ENCODE results near the gene ARFRP1. TPM values are rescaled to one million over a fixed set of nuclear protein-coding genes. Genes with fewer than 3 reads are reported as not detected.

ARFRP1 gene
- total and polyA plus RNA-seq, 2 of the 4 experiments (the other 2 are of a cell fraction), result 25.3 to 36.6 TPM

- TF ChIP-seq RAD21 (IDR thresholded peaks at IDR 0.05; ENCODE audit: low read length) (no peak), BHLHE40 (IDR thresholded peaks at IDR 0.05; ENCODE audit: low read depth, low read length) (no peak)
Measured at GRCh38 chr20:63697868-63698545, 9.8 kb downstream of the ARFRP1 start (continued).

- Histone ChIP-seq H3K79me1 (ENCODE audit: low read depth in 1 of 2, low read length in 2 of 2) (peaks cover 11 to 48% of the 10 kb centered on the region in 2 experiments; a peak in 3 of 4 replicates), H3K4me3 (ENCODE audit: insufficient read depth, low read depth, low read length) (no peak overlapping the region), H2AK5ac (ENCODE audit: low read depth, low read length) (peak overlapping the region; percentile 78), H3K9ac (ENCODE audit: low read depth, low read length) (no peak overlapping the region), H3K23ac (ENCODE audit: low read depth, low read length) (no peak overlapping the region), H3K56ac (ENCODE audit: extremely low read depth, insufficient read depth, low read length) (no peak overlapping the region), H3K14ac (replicated peaks; ENCODE audit: low read depth, low read length) (no peak overlapping the region), H3K4me2 (ENCODE audit: low read depth, low read length) (no peak overlapping the region), H2BK15ac (ENCODE audit: low read depth, low read length) (no peak overlapping the region), H3K36me3 (ENCODE audit: control insufficient read depth, insufficient read depth, low read length) (peaks cover 10% of the 10 kb centered on the region; the same call in 1 of the 2 replicates), H4K8ac (ENCODE audit: low read depth in 2 of 2, low read length in 2 of 2) (peak overlapping the region; percentile 27 to 63; a peak in 2 of 4 replicates), H2BK5ac (ENCODE audit: low read depth, low read length, poor library complexity, severe bottlenecking) (peak overlapping the region; percentile 98), H3K9me3 (ENCODE audit: control insufficient read depth, insufficient read depth, low read length) (no peaks in the 10 kb centered on the region), H2AK9ac (replicated peaks; ENCODE audit: low read depth, low read length, poor library complexity) (peak overlapping the region; percentile 83), H3K27ac (ENCODE audit: insufficient read depth, low read length) (no peak overlapping the region), H2BK120ac (ENCODE audit: low read depth, low read length) (no peak overlapping the region), H3K4me1 (ENCODE audit: control insufficient read depth, insufficient read depth, low read length) (peaks cover 22% of the 10 kb centered on the region), H2AFZ (replicated peaks; ENCODE audit: low read length, poor library complexity) (peak overlapping the region; percentile 64), H3K18ac (ENCODE audit: low read depth, low read length) (no peak overlapping the region), H3K4ac (ENCODE audit: low read depth, low read length) (peak overlapping the region; percentile 22; the same call in 1 of the 2 replicates), H3K9me1 (ENCODE audit: insufficient read depth, low read length) (no peaks in the 10 kb centered on the region), H3K27me3 (ENCODE audit: control insufficient read depth, insufficient read depth, low read length) (no peaks in the 10 kb centered on the region), H4K5ac (ENCODE audit: low read depth, low read length) (peak overlapping the region; percentile 18; the same call in 1 of the 2 replicates), H2BK20ac (ENCODE audit: low read depth, low read length) (no peak overlapping the region), H4K20me1 (ENCODE audit: insufficient read depth, low read length) (no peaks in the 10 kb centered on the region), H4K91ac (ENCODE audit: insufficient read depth, low read depth, low read length) (no peak overlapping the region)
- 78% methylated on average over 3 of the region's 7 CpGs; no CpG with 5 or more reads in 1 of the 2 experiments for WGBS, 2 experiments (ENCODE audit: extremely low coverage in 2 of 2, insufficient read length in 1 of 2)
- intact Hi-C loops (cut with micrococcal nuclease) (no loop called here), dilution Hi-C loops (cut with HindIII; ENCODE audit: low sequenced_read_pairs, unreplicated experiment) (no loop called here), in situ Hi-C loops (cut with MboI; ENCODE audit: low sequenced_read_pairs) (no loop called here)
- no peak for DNase-seq
- ChIA-PET CTCF (no interaction called here), POLR2A (ENCODE audit: unreplicated experiment) (interaction anchor here (0.6 to 1.2 kb wide), 2 partner anchors 11 to 133 kb away, joined by 4 read pairs; partner anchors contain the start of genes ARFRP1 and ZGPAT)
- no peak for TF ChIP-seq MXI1 (IDR thresholded peaks at IDR 0.05; ENCODE audit: borderline replicate concordance, low read depth, low read length)
- no peak for ATAC-seq (ENCODE audit: low read depth)
- no TSS peak for BruUV-seq (replicated peaks)
Measured at GRCh38 chr20:63697357-63697867, 10.4 kb downstream of the ARFRP1 start.
